Activated CD4-positive, alpha-beta T cell treated with anti-CD3 and anti-CD28 coated beads, Interleukin-2, amount 50 U/mL, for 4 hours (primary cell): Measurements from ENCODE around the gene C21orf58.

Source experiments
- DNase-seq, 2 experiments: peaks; one replicate each; pipeline ENCODE4 v3.0.0-alpha.2; 2020

The C21orf58 gene

DNA sequence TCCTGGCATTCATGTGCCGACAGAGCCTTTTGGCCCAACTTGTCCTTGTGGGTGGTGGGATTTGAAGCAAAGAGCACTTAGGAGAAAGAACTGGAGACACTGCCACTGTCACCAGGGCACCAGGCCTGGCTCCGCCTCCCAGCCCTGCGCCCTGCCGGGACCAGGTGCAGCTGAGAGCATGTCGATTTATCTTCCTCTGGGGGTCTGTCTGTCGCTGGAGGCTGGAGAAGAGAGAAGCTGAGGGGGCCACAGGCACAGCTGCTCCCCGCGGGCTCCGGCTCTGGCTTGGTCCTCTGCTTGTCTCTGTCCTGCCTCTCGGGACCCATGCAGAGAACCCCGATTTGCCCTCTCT lies 28.5 kb upstream of the C21orf58 start:
- no peak for DNase-seq

DNA sequence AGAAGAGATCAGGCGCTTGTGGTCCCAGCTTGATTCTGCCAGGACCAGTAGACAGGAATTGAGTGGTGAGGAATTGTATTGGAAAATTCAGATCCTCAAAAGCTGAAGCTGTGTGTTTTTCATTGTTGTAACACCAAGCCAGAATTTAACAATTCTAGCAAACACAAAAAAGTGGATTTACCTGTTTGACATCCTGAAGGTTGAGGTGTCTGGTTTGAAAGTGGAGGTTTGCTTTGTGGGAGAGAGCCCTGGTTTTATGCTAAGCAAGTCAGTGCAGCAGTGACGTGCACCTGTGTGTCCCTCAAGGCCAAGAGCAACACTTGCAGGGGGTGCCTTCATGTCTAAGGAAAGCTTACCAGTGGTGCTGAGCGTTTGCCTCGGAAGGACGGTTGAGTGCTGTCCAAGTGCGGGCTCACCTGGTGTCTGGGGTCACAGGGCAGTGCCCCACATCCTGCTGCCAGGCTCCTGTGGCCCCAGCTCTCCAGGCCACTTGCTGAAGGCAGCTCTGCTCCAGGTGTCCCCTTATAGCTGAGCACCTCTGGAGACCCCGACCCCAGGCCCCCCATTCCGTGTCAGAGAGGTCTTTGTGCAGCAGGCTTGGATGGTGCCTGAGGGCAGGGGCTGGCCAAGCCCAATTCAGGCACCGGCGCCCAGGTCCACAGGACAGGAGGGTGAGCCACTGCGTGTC lies 27.9 kb upstream of the C21orf58 start:
- no peak for DNase-seq

DNA sequence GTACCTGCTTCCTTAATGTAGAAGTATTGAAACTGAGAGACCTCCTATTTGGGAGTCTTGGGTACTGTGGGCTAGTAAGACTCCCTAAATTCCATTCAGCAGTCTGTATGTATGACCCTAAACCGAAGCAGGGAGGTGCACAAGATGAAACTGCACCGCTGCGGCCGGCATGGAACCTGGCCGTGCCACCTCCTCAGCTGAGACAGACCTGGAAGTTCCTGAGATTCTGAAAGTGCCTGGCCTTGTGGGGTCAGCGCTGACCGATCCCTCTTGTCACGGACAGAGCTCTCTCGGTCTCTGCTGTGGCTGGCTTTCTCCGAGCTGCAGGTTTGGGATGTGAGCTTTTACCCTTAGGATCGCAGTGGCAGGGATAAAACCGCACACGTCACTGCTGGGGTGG lies 27.3 kb upstream of the C21orf58 start:
- DNase-seq = no peak

DNA sequence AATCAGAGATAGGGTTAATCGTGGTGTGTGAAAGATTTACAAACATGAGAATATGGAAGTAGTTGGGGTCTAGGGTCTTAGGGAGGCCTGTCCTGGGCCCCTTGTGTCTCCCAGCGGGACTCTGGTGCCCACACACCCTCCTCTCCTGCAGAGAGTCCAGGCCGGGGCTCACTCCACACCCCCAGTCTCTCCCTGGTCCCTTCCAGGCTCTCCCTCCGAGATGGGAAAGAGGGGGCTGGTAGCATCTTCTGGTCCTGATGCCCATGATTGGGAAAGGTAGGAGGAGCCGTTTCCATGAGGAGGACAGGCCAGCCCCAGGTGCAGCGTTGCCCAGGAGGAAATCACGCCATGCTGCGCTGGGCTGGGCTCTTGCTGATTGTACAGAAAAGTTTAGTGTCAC lies 26.9 kb upstream of the C21orf58 start:
- DNase-seq = no peak

DNA sequence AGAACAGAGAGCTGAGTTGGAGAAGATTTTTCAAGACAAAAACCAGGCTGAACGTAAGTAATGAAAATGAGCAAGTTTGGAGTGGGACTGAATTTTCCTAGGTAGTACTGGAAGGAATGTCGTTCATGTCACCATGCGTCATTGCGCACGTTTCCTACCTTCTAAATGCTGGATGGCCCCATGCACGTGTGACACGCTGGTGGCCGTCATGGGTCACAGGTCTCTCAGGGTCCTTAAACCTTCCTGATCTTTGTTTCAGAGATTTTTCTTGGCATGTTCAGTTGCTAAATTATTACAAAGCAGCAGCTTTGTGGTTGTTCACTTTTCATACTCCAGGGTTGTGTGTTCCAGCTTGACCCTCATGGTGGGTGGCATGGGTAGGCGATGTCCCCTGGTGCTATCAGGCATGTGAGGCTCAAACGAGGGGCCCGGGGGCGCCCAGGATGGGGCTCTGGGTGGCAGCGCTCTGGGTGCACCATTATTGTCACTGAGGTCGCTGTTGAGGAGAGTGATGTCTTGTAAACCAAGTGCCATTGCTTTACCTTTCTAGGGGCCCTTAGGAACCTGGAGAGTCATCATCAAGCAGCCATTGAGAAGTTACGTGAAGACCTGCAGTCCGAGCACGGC lies 25.6 kb upstream of the C21orf58 start:
- DNase-seq = no peak

DNA sequence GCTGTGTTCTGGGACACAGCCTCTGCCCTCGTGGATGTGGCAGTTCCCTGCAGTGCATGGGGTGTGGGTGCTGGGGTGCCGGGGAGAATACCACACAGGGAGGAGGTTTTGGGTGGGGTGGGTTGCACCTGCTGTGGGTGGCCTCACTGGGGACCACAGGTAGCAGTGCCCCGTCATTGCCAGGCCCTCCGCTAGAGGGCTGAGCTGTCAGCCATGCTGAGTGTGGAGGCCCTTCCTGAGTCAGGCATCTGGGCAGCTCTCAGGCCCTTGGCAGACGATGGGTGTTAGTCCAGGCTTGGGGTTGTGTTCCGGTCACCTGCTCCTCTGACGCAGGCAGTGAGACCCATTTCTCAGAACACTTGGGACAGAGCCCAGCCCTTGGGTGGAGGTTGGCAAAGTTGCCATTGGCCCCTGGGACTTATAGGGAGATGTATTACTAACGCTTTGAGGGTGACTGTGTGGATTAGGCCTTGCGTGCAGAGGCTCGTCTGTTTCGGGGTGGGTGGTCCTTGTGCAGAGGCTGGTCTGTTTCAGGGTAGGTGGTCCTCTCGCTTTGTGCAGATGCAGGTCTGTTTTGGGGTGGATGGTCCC lies 24.2 kb upstream of the C21orf58 start:
- DNase-seq = no peak

DNA sequence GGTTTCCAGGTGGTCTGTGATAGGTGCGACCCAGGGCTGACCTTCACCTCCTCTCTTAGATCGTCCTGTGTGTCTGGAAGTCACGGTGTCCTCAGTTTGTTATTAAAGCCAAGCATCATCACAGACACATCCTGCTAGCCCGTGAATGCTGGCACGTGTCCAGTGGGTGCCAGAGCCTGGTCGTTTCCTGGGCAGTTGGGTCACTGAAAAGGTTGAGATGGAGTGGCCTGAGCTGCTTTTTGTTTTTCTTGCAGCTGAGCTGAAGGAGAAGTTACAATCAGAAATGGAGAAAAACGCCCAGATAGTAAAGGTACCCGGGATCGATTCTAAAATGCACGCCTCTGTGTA lies 23.5 kb upstream of the C21orf58 start:
- DNase-seq = no peak

DNA sequence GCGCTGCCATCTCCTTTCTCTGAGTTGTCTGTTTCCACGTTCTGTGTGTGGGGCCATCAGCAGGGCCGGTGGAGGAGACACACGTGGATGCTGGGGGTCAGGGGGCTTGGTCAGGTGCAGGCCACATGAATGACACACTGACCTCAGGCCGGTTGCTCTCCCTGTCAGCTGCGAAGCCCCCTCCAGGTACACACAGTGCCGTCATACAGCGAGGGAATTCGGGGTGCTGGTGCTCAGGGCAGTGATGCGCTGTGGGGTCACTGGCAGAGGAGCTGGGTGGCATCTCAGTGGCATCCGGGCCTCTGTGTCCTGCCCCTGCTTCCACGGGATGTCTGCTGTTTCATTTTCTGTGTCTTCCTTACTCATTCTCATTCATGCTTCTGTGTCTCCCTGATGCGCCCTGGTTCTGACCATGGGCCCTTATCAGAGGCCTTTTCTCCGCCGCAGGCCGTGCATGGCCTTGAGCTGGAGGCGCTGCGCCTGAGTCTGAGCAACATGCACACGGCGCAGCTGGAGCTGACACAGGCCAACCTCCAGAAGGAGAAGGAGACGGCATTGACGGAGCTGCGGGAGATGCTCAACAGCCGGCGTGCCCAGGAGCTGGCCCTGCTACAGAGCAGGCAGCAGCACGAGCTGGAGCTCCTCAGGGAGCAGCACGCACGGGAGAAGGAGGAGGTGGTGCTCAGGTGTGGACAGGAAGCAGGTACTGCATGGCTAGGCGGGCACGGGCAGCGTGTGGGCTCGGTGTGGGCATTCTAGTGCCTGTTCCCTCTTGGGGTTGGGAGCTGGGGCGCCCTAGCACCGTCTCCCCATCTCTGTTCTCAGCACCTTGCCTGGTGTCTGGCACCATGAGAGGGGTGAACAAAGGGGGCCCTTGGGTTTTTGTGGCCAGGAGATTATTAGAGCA lies 22.9 kb upstream of the C21orf58 start:
- no peak for DNase-seq

DNA sequence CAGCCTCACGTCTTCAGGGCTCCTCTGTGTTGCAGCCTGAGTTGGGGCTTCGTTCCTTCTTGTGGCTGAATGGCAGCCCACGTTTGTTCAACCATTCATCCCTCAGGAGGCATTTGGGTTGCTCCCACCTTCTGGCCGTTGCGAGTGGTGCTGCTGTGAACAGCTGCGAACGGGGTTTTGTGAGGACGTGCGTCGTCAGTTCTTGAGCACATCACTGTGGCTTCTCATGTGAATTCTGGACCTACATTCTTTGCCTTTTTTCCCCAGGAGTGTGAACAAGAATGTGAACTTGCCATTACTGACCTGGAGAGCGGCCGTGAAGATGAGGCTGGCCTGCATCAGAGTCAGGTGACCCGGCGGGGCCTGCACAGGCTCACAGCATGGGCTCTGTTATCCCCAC lies 22.2 kb upstream of the C21orf58 start:
- DNase-seq = no peak

DNA sequence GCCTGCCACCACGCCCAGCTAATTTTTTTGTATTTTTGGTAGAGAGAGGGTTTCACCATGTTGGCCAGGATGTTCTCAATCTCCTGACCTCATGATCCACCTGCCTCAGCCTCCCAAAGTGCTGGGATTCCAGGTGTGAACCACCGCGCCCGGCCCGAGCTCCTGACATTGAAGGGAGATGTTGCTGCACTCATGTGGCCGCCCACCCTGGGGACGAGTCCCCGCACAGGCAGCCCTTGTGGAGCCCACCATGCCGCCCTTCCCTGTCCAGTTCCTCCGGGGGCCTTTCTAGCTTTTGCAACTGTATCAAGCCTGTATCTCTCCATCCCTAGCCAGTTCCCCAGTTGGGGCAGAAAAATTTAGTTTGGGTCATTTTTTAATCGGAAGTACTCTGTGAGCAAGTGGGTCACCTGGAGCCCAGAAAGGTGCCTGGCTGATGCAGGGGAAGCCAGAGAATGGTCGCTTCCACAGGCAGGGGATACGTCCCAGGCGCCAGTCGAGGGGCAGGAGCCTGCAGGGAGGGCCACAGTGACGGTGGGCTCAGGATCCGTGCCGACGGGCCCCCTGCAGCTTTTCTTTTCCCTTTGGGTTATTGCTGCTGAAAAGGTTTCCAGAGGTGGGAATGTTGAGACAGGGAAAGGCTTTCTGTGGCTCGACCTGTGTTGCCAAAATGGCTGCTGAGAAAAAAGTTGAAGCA lies 20.7 kb upstream of the C21orf58 start:
- DNase-seq = no peak

DNA sequence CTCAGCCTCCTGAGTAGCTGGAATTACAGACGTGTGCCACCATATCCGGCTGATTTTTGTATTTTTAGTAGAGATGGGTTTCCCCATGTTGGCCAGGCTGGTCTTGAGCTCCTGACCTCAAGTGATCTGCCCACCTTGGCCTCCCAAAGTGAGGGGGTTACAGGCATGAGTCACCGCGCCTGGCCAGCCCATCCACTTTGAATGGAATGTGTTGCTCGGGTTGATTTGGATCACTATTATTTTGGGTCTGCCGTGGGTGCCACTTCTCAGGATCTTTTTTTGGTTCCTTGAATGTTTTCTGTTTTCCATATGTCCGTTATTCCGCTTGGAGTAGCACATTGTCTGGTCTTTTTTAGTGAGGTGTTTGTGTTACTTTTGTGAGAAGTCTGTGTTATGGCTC lies 17.3 kb upstream of the C21orf58 start:
- no peak for DNase-seq

DNA sequence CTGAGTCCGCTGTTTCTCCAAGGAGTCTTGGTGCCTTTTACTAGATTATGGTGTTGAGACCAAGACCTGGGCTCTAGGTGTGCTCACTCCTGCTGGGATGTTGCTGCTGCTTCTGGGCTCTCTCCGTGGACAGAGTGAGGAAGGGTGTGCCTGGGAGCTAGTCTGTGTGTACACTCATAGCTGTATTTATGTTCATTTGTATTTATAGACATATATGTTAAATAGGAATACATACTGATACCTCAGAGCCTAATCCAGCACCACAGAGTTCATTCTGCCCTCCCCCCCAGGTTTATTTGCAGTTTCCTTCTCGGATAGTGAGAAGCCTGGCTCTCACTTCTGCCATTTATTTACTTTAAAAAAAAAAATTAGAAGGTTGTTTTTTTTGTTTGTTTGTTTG lies 12.9 kb upstream of the C21orf58 start:
- DNase-seq = no peak

DNA sequence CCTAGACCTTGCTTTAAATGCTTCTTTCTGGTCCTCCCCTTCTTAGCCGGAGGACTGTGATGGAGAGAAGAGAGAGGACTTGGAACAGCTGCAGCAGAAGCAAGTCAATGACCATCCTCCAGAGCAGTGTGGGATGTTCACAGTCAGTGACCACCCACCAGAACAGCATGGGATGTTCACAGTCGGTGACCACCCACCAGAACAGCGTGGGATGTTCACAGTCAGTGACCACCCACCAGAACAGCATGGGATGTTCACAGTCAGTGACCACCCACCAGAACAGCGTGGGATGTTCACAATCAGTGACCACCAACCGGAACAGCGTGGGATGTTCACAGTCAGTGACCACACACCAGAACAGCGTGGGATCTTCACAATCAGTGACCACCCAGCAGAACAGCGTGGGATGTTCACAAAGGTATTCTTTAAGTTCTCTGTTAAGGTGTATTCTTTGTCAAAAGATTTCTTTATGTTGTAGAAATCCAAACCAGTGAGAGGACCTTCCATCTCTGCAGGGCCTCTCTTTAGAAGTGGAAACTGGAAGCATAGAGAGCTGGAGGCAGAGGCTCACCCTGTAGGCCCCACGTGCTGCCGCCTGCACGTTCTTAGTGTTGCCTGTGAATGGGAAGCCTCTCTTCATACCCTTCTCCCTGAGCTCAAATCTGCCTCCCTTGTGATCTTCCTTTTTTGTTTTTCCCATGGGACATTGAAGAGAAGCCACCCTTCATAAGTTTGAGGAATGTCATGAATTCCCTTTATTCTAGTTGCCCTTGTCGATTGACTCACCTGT lies 10.9 kb upstream of the C21orf58 start:
- no peak for DNase-seq

DNA sequence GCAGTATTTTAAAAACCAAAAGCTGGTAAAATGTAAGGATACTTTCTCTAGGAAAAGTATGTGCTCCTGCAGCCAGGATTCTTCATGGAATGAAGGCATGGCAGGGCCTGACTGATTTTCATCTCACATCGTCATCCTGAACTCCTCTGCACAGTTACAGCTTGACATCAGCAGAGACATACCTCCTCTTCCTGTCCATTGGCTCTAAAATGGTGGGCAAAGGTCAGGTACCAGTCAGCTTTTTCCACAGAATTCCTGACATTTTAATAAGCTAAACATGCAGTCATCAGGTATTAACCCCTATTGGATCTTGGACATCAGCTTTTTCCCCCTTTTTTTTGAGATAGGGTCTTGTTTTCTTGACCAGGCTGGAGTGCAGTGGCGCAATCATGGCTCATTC lies 6.1 kb upstream of the C21orf58 start:
- no peak for DNase-seq

DNA sequence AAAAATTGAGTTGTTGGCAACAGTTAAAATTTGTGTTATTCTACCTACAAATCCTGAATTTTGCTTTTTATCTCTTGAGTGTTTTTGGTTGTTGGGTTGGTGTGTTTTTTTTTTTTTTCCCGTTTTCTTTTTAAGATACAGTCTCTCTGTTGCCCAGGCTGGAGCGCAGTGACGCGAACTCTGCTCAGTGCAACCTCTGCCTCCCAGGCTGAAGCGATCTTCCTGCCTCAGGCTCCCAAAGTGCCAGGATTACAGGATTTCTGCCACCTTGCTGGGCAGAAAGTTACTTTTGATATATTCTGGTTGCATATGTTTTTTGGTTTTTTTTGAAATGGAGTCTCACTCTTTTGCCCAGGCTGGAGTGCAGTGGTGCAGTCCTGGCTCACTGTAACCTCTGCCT lies 4.5 kb upstream of the C21orf58 start:
- DNase-seq = no peak

DNA sequence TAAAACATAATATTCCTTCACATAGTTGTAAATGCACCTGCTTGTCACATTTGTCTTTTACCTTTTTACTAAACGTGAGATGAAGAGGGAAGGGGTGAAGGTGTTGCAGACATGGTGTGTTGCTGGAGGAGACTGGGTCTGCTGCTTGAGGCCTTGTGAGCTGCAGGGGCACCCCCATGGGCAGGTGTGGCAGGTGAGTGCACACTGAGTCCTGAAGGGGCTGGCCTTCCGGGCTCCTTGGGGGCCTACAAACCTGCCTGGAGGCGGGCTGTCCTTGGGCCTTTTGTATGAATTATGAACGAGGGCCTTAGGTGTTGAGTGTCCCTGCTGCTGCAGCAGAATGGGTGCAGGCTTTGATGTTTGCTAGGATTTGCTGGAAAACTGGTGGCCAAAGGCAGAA lies 4.0 kb upstream of the C21orf58 start:
- DNase-seq = no peak

DNA sequence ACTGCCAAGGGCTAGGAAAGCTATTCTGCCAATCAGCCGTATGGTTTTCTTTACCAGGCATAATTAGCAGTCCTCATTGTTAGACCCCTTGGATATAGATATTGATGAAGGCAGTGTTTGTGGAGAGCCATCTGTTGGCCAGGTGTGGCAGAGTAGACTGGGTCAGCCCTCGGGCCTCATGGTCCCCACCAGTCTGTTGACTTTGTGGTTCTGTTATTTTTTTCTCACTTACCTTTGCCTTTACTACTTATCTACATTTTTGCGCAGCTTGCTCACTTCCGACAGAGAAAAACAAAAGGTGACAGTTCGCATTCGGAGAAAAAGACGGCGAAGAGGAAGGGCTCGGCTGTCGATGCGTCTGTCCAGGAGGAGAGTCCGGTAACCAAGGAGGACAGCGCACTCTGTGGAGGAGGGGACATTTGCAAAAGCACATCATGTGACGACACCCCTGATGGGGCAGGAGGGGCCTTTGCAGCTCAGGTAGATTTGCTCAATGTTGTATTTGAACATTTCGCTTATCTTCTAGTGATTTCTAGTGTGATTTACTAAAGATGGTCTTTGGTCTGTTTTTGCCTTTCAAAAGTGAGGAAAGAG lies 2.5 kb upstream of the C21orf58 start:
- DNase-seq = no peak

DNA sequence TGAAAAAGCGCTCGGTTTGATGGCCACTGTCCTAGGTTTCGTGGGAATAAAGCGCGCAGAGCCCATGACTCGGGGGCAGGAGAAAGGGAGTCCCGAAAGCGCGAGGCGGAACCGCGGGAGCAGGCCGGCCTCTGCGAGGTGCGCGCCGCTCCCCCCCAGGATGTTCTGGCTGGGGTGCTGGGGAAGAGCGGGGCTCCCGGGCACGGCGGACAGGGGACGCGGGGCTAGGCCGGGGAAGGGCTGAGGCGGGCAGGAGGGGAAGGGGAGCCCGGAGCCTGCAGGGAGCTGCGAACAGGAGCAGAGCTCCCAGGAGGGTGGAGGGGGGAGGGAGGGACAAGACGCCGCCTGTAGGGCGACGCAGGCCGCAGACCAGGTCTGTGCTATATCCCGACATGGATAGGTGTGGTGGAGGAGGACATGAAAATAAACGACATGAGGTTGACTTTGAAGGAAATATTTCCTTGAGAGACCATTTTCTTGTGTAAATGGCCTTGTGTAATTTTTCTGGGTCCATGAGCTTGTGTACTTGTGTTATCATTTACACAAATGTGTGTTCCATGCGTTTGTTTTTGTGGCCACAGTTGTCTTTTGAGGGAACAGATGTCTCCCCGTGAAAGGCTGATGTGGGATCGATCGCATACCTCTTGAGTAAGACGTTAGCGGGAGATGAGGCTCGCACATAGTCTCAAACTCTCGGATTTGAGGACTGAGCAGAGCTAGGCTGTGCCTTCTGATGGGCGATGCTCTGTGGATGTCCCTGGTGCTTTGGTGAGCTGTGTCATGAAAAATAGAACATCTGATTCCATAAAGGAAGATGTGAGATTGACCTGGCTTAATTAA lies 1.6 kb upstream of the C21orf58 start:
- DNase-seq = peak; percentile 17

DNA sequence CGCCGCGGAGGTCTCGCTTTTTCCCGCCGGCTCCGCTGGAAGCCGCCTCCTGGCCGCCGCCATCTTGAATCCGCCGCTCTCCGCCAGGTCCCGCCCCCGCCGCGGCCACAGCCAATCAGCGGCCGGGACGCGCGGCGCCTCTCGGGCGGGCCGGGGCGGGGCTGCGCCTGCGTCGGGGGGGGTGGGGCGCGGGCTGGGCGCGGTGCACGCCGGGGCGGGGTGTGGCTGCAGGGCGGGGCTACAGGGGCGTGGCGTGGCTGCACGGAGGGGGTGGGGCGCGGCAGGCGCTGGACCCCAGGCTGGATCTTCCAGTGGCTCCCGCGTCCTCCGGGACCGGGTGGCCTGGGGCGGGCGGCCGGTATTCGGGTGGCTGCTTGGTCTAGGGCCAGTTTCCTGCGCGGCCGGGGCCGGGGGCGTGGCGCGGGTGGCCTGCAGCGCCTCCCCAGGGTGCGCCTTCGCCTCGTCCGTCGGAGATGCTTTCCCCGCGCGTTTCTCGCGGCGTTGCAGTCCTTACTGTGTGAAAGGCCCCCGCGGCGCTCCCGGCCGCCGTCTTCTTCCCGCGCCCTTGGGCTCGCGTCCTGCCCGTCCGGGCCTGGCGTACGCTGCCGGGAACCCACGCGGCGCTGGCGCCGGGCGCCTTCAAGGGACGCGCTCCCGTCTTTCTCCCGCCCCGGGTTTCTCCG lies 861 bp upstream of the C21orf58 start:
- DNase-seq = peak; percentile 83

DNA sequence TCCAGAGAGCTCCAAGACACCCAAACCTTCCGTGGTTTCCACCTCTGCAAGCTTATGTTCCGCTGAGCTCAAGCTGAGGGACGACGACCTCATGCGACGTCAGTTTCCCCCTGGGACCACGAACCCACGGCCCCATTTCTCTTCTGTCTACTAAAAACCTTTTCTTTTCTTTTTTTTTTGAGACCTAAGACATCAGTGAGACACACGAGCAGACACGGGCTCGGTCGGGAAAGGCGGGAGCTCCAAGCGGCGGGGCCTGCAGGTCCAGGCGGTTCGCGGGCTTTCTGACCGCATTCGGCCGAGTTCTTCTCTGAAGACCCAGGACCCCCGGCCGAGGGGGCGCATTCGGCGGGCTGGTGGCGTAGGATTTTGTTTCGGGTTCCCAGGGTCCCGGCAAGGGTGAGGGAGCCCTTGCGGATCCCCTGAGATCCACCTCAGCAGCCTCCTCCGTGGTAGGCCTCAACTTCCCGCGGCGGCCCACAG lies 402 bp downstream of the C21orf58 start:
- no peak for DNase-seq
